Ovary (tissue), 9 donors: ENCODE measurements around the gene PRKCE. TPM values are rescaled to one million over a fixed set of nuclear protein-coding genes. Genes with fewer than 3 reads are reported as not detected.

ENCODE experiments used
- DNase-seq, 5 donors: peaks; one replicate each; pipeline ENCODE4 v3.0.0-alpha.2; 2019 to 2020
- H3K27ac ChIP-seq, 2 donors: fragments of 200-600 bp; one replicate each; pipeline versions ENCODE4 v1.5.1 to v1.8.0; 2019 to 2022
- H3K27me3 ChIP-seq: fragments of 200-600 bp; one replicate; pipeline ENCODE4 v1.8.0; 2022
- H3K36me3 ChIP-seq: fragments of 200-600 bp; sonication (generic); one replicate; pipeline ENCODE4 v1.5.1; 2019
- H3K4me1 ChIP-seq: one replicate; pipeline ENCODE4 v1.8.1; 2013; ENCODE audit warnings: mild to moderate bottlenecking, moderate library complexity; ENCODE audit not compliant: insufficient read depth
- H3K4me3 ChIP-seq: fragments of 200-600 bp; sonication (generic); one replicate; pipeline ENCODE4 v1.5.1; 2017
- H3K9me3 ChIP-seq, 2 donors: fragments of 200-600 bp in 1 of 2; sonication (generic) in 1 of 2; one replicate each; pipeline versions ENCODE4 v1.5.1 to v1.8.1; 2013 to 2019; ENCODE audit warnings: mild to moderate bottlenecking in 1 of 2, moderate library complexity in 1 of 2
- CTCF ChIP-seq, 3 donors: fragments of 450-650 bp in 2 of 3; fragments of 200-600 bp in 1 of 3; IDR thresholded peaks; one replicate each; pipeline versions ENCODE4 v1.5.1 to v1.8.0; 2016 to 2022; ENCODE audit warnings: antibody characterized with exemption in 3 of 3, mild to moderate bottlenecking in 1 of 3
- EP300 ChIP-seq: sonication (generic); formaldehyde crosslinking; IDR thresholded peaks from one replicate; pipeline ENCODE4 v1.6.1; 2017; ENCODE audit warnings: antibody characterized with exemption
- POLR2A ChIP-seq: fragments of 450-650 bp; IDR thresholded peaks from one replicate; pipeline ENCODE4 v1.6.1; 2017; ENCODE audit warnings: antibody characterized with exemption, mild to moderate bottlenecking, moderate library complexity
- WGBS, 3 donors: extraction: QIAGEN DNeasy Blood & Tissue Kit in 1 of 3; methylation state at CpG; one replicate each; pipeline versions ENCODE4 v1.1.5 to v1.1.7; 2013 to 2017; 5-methylcytosine and 5-hydroxymethylcytosine counted together
- intact Hi-C, 4 donors: fragments of 100-400 bp; cut with DNase I; formaldehyde crosslinking; loops; one replicate each; pipeline versions ENCODE4 v1.11.0 to v1.15.1; 2022 to 2023
- polyA plus RNA-seq, 2 donors: library from polyadenylated mRNA; stranded (reverse); fragments of 200-250 nt in 1 of 2; fragments of 350-450 nt in 1 of 2; fragmentation: Illumina TruSeq in 1 of 2; extraction: RNeasy Lipid Tissue Mini Kit (QIAGEN cat#74804) in 1 of 2; gene quantifications; one replicate each; pipeline ENCODE4 v1.2.3, GENCODE V29; 2013 to 2014
- total RNA-seq, 7 donors: library from RNA; depleted of rRNA in 2 of 7; stranded (reverse); fragments of >200 nt in 2 of 7; fragmentation: NEBNext Ultra II Directional in 3 of 7; extraction: Animal tissue kit (Norgen Biotek cat#: 25700) in 3 of 7; gene quantifications; one replicate each; pipeline versions ENCODE4 v1.1.0 to v1.2.4, GENCODE V29; 2016 to 2023
- donor health status: DM: no; HTN: no; CAD: no; lungs with moderate emphysema.
- donor health status: DM: no; HTN: no; CAD: no.
- donor health status: Bipolar disorder and iron deficiency.
- donor health status: DM: yes; HTN: yes; CAD: no.
- donor health status: DM: no; HTN: no; CAD: no.
- donor health status: DM: yes; HTN: yes; CAD: no.

The PRKCE gene
- total and polyA plus RNA-seq, 9 donors: 3.1 to 22.8 (median 12.8) TPM

- H3K4me1 ChIP-seq: peaks cover 5% of the 10 kb centered on the region
- H3K4me3 ChIP-seq: no peak overlapping the region
- H3K27ac ChIP-seq: no peak overlapping the region
- no peaks in the 10 kb centered on the region for H3K36me3 ChIP-seq
- H3K27me3 ChIP-seq: no peaks in the 10 kb centered on the region
- intact Hi-C loops: no loop called here
- no peak for DNase-seq
- TF ChIP-seq POLR2A: no peak
- TF ChIP-seq CTCF (IDR thresholded peaks at IDR 0.05): no peak
- WGBS, 3 donors: 98 to 100% (median 100%) methylated on average over 1 of the region's 1 CpG
- H3K9me3 ChIP-seq: no peaks in the 10 kb centered on the region
Measured at GRCh38 chr2:45758018-45758417, 106.5 kb downstream of the PRKCE start.

GRCh38 chr2:45759310-45759851 is 107.9 kb downstream of the PRKCE start:
- Histone ChIP-seq H3K9me3 (no peaks in the 10 kb centered on the region), H3K27me3 (no peaks in the 10 kb centered on the region), H3K36me3 (no peaks in the 10 kb centered on the region), H3K4me1 (peaks cover 4% of the 10 kb centered on the region), H3K27ac (no peak overlapping the region), H3K4me3 (no peak overlapping the region)
- no peak for TF ChIP-seq POLR2A
- TF ChIP-seq EP300: no peak
- TF ChIP-seq CTCF (IDR thresholded peaks at IDR 0.05): no peak
- DNase-seq: no peak
- intact Hi-C loops: no loop called here
- WGBS, 3 donors: 43 to 47% (median 45%) methylated on average over 15 of the region's 15 CpGs

GRCh38 chr2:45761635-45762034 is 110.2 kb downstream of the PRKCE start:
- WGBS, 3 donors: 95 to 97% (median 97%) methylated on average over 4 of the region's 4 CpGs

GRCh38 chr2:45763255-45763654 is 111.8 kb downstream of the PRKCE start:
- intact Hi-C loops: no loop called here
- H3K27ac ChIP-seq: no peak overlapping the region
- DNase-seq: no peak
- no peak overlapping the region for H3K4me3 ChIP-seq
- H3K27me3 ChIP-seq: no peaks in the 10 kb centered on the region
- TF ChIP-seq CTCF (IDR thresholded peaks at IDR 0.05) (no peak), POLR2A (no peak), EP300 (no peak)
- no peaks in the 10 kb centered on the region for H3K36me3 ChIP-seq
- no peaks in the 10 kb centered on the region for H3K9me3 ChIP-seq
- 91 to 98% (median 93%) methylated on average over 2 of the region's 2 CpGs for WGBS, 3 donors
- H3K4me1 ChIP-seq: peaks cover 4% of the 10 kb centered on the region

More at GRCh38 chr2:45761635-45762034, 110.2 kb downstream of the PRKCE start:
- no peaks in the 10 kb centered on the region for H3K27me3 ChIP-seq
- H3K27ac ChIP-seq: no peak overlapping the region
- DNase-seq: no peak
- H3K4me3 ChIP-seq: no peak overlapping the region
- no peak for TF ChIP-seq EP300
- no peak for TF ChIP-seq POLR2A
- TF ChIP-seq CTCF (IDR thresholded peaks at IDR 0.05): no peak
- no peaks in the 10 kb centered on the region for H3K36me3 ChIP-seq
- H3K4me1 ChIP-seq: peaks cover 4% of the 10 kb centered on the region
- no peaks in the 10 kb centered on the region for H3K9me3 ChIP-seq
- intact Hi-C loops: no loop called here
